Kidney (tissue), 14 donors: Measurements from ENCODE around the gene LAMB3. TPM values are rescaled to one million over a fixed set of nuclear protein-coding genes. Genes with fewer than 3 reads are reported as not detected.

Experiments used
- DNase-seq, 5 donors: peaks; one replicate each; pipeline ENCODE4 v3.0.0-alpha.2; 2013 to 2020
- FAIRE-seq: peaks from 2 replicates; lab custom pipeline; 2012; peaks lifted over from hg19 to GRCh38; lab: Jason Lieb, UNC
- H3K27ac ChIP-seq, 2 donors: one replicate each; pipeline ENCODE4 v1.7.0; 2013; ENCODE audit warnings: low read depth in 2 of 2, low read length in 2 of 2, inconsistent platforms in 1 of 2
- H3K27me3 ChIP-seq: one replicate; pipeline ENCODE4 v1.7.1; 2013; ENCODE audit warnings: low read length, inconsistent platforms; ENCODE audit not compliant: control insufficient read depth, insufficient read depth
- H3K36me3 ChIP-seq, 3 donors: one replicate each; pipeline versions ENCODE4 v1.7.0 to v1.7.1; 2013; ENCODE audit warnings: low read length in 3 of 3, control low read depth in 1 of 3, inconsistent platforms in 1 of 3; ENCODE audit not compliant: insufficient read depth in 3 of 3, control insufficient read depth in 2 of 3
- H3K4me1 ChIP-seq, 3 donors: one replicate each; pipeline versions ENCODE4 v1.7.0 to v1.7.1; 2013; ENCODE audit warnings: low read length in 3 of 3, inconsistent platforms in 1 of 3, low read depth in 1 of 3; ENCODE audit not compliant: control insufficient read depth in 2 of 3, insufficient read depth in 2 of 3
- H3K4me3 ChIP-seq, 3 donors: one replicate each; pipeline versions ENCODE4 v1.7.0 to v1.8.1; 2013; ENCODE audit warnings: low read length in 3 of 3, control low read depth in 1 of 3, inconsistent platforms in 1 of 3
- H3K9ac ChIP-seq, 3 donors: one replicate each; pipeline versions ENCODE4 v1.7.0 to v1.7.1; 2013; ENCODE audit warnings: low read length in 3 of 3, control low read depth in 1 of 3, inconsistent platforms in 1 of 3
- H3K9me3 ChIP-seq, 3 donors: one replicate each; pipeline versions ENCODE4 v1.7.0 to v1.7.1; 2013; ENCODE audit warnings: low read length in 3 of 3, control low read depth in 1 of 3, inconsistent platforms in 1 of 3; ENCODE audit not compliant: control insufficient read depth in 2 of 3, insufficient read depth in 1 of 3
- CTCF ChIP-seq: IDR thresholded peaks from 3 replicates; pipeline ENCODE4 v1.5.1; 2012; ENCODE audit warnings: mild to moderate bottlenecking, moderate library complexity, borderline replicate concordance; ENCODE audit not compliant: insufficient read depth; ENCODE audit errors: extremely low read depth
- intact Hi-C: fragments of 100-400 bp; cut with DNase I; formaldehyde crosslinking; loops from one replicate; pipeline ENCODE4 v1.11.1; 2022
- polyA plus RNA-seq: library from polyadenylated mRNA; stranded (reverse); fragments of 350-450 nt; fragmentation: Illumina TruSeq; extraction: RNeasy Lipid Tissue Mini Kit (QIAGEN cat#74804); gene quantifications from one replicate; pipeline ENCODE4 v1.2.3, GENCODE V29; 2014; ENCODE audit warnings: low read depth, low replicate concordance; ENCODE audit not compliant: insufficient read depth
- total RNA-seq: library from RNA; stranded (reverse); fragmentation: NEBNext Ultra II Directional; extraction: Animal tissue kit (Norgen Biotek cat#: 25700); gene quantifications from one replicate; pipeline ENCODE4 v1.2.1, GENCODE V29; 2021
- donor health status: control.
- donor health status: control.
- donor health status: control.
- donor health status: control.
- donor health status: control.
- donor health status: DM: yes; HTN: yes; CAD: no.
- donor health status: Normal renal cell carcinoma (clear cell type).

Gene LAMB3
- total and polyA plus RNA-seq, 2 donors from 2014 or later, result 2.5 to 59.7 TPM

DNA sequence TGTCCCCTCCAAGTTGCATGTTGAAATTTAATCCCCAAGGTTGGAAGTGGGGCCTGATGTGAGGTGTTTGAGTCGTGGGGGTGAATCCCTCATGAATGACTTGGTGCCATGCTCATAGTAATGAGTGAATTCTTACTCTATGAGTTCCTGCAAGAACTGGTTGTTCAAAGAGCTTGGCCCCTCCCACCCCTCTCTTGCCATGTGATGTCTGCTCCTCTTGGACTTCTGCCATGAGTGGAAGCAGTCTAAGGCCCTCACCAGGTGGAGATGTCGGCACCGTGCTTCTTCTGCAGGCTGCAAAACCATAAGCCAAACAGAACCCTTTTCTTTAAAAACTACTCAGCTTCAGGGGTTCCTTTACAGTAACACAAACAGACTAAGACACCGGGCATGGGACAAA lies 37.3 kb upstream of the LAMB3 start:
- FAIRE-seq (no peak), DNase-seq (no peak)
- intact Hi-C loops, result no loop called here

DNA sequence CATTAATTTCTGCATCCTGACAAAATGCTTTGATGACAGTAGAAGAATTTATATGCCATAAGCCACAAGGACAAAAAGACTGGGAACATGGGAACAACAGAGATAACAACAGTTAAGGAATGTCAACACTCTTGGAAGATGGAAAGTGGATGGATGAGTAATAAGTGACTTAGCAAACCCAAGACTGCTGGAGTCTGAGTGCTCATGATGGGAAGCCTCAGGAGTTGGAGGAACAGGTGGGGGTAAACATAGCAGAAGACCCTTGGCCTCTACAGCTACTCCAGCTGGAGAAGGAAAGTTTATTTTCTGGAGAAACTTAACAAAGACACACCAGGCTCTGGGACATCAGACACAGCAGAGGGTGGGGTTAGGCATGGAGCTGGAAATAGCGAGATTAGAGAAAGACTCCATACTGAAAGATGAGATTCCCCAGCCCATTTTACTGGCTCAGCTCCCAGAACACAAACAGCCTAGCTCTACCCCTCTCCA lies 36.6 kb upstream of the LAMB3 start:
- TF ChIP-seq CTCF, result no peak
- Histone ChIP-seq H3K36me3 (no peaks in the 10 kb centered on the region), H3K27ac (no peak overlapping the region), H3K9me3 (no peaks in the 10 kb centered on the region), H3K4me3 (no peak overlapping the region), H3K9ac (no peak overlapping the region), H3K4me1 (peaks cover 0 to 4% (median 2%) of the 10 kb centered on the region in 3 donors), H3K27me3 (no peaks in the 10 kb centered on the region)
- DNase-seq, result no peak
- no peak for FAIRE-seq
- intact Hi-C loops, result no loop called here

More for the DNA sequence above, 37.3 kb upstream of the LAMB3 start:
- H3K27me3 ChIP-seq, result no peaks in the 10 kb centered on the region
- TF ChIP-seq CTCF, result no peak
- no peak overlapping the region for H3K9ac ChIP-seq
- no peaks in the 10 kb centered on the region for H3K36me3 ChIP-seq
- no peak overlapping the region for H3K27ac ChIP-seq
- H3K9me3 ChIP-seq, result no peaks in the 10 kb centered on the region
- H3K4me3 ChIP-seq, result no peak overlapping the region
- peaks cover 0 to 4% (median 2%) of the 10 kb centered on the region in 3 donors for H3K4me1 ChIP-seq

DNA sequence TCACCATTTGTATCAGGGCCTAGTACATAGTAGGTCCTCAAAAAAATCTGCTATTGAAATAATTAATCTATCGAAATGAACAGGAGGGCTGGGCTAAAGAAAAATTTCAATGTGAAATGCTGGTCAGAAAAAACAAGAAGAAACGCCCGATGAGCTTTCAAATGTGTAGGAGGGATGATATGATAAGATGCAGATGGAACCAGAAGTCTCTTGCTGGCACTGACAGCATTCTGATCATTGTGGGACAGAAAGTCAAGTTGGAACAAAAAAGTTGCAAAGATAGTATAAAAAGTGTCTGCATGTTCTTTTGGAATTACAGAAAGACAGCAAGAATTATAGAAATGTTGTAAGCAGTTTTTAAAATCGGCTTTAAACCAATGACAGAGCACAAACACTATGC lies 34.1 kb upstream of the LAMB3 start:
- Histone ChIP-seq H3K27ac (no peak overlapping the region), H3K36me3 (no peaks in the 10 kb centered on the region), H3K4me1 (peaks cover 0 to 2% (median 0%) of the 10 kb centered on the region in 3 donors), H3K4me3 (no peak overlapping the region), H3K9ac (no peak overlapping the region), H3K9me3 (no peaks in the 10 kb centered on the region), H3K27me3 (no peaks in the 10 kb centered on the region)
- DNase-seq (no peak), FAIRE-seq (no peak)
- no peak for TF ChIP-seq CTCF
- intact Hi-C loops, result no loop called here

DNA sequence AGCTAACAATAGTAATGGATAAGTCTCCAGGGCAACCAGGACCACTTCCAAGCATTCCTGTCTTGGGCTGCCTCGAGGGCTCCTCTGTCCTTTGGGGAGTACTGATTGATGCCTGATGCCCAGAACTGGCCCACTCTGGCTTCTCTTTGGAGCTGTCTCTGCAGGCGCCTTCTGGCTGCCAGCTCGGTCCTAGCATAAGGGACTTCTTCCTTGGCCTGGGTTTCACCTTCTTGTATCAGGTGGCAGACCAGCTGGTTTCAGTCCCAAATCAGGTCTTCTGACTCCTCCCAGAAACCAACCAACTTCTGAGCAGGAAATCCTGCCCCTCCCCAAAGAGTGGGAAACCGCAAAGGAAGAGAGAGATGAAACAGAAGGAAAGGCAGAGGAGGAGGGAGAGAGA lies 33.6 kb upstream of the LAMB3 start:
- no peaks in the 10 kb centered on the region for H3K27me3 ChIP-seq
- no peak overlapping the region for H3K9ac ChIP-seq
- H3K4me1 ChIP-seq, result peaks cover 0 to 2% (median 0%) of the 10 kb centered on the region in 3 donors
- H3K36me3 ChIP-seq, result no peaks in the 10 kb centered on the region
- no peaks in the 10 kb centered on the region for H3K9me3 ChIP-seq
- DNase-seq, result no peak
- TF ChIP-seq CTCF, result no peak
- no peak for FAIRE-seq
- intact Hi-C loops, result no loop called here
- H3K4me3 ChIP-seq, result no peak overlapping the region
- H3K27ac ChIP-seq, result no peak overlapping the region
